Sigmoid colon (tissue), 7 donors: Measurements from ENCODE around the gene ABCG8. TPM values are rescaled to one million over a fixed set of nuclear protein-coding genes. Genes with fewer than 3 reads are reported as not detected.

ENCODE experiments used
- DNase-seq: peaks from one replicate; pipeline ENCODE4 v3.0.0-alpha.2; 2019
- H3K27ac ChIP-seq, 4 donors: fragments of 200-600 bp; sonication (generic); one replicate each; pipeline ENCODE4 v1.5.1; 2016 to 2019; ENCODE audit warnings: mild to moderate bottlenecking in 1 of 4
- H3K27me3 ChIP-seq, 3 donors: fragments of 200-600 bp; sonication (generic); one replicate each; pipeline ENCODE4 v1.5.1; 2019; ENCODE audit warnings: mild to moderate bottlenecking in 1 of 3
- H3K36me3 ChIP-seq, 4 donors: fragments of 200-600 bp; sonication (generic); one replicate each; pipeline ENCODE4 v1.5.1; 2016 to 2019
- H3K4me1 ChIP-seq, 4 donors: fragments of 200-600 bp; sonication (generic); one replicate each; pipeline ENCODE4 v1.5.1; 2017 to 2019
- H3K4me3 ChIP-seq, 4 donors: fragments of 200-600 bp; sonication (generic); one replicate each; pipeline ENCODE4 v1.5.1; 2017 to 2019; ENCODE audit warnings: mild to moderate bottlenecking in 2 of 4, moderate library complexity in 1 of 4
- H3K9me3 ChIP-seq, 4 donors: fragments of 200-600 bp in 3 of 4; sonication (generic) in 3 of 4; one replicate each; pipeline versions ENCODE4 v1.5.1 to v1.6.1; 2013 to 2019
- CTCF ChIP-seq, 4 experiments: fragments of 450-650 bp in 3 of 4; fragments of 200-600 bp in 1 of 4; IDR thresholded peaks; one replicate each; pipeline ENCODE4 v1.5.1; 2016 to 2019; ENCODE audit warnings: antibody characterized with exemption in 4 of 4, mild to moderate bottlenecking in 3 of 4, moderate library complexity in 2 of 4
- EP300 ChIP-seq, 4 donors: sonication (generic); formaldehyde crosslinking; IDR thresholded peaks; one replicate each; pipeline ENCODE4 v1.6.1; 2017; ENCODE audit warnings: antibody characterized with exemption in 4 of 4
- POLR2A ChIP-seq, 2 donors: fragments of 450-650 bp; IDR thresholded peaks; one replicate each; pipeline ENCODE4 v1.6.1; 2016; ENCODE audit warnings: antibody characterized with exemption in 2 of 2, mild to moderate bottlenecking in 2 of 2, moderate library complexity in 2 of 2
- POLR2AphosphoS5 ChIP-seq, 4 donors: sonication (generic); formaldehyde crosslinking; IDR thresholded peaks; one replicate each; pipeline ENCODE4 v1.6.1; 2017; ENCODE audit warnings: antibody characterized with exemption in 4 of 4
- WGBS, 2 donors: extraction: QIAGEN DNeasy Blood & Tissue Kit; methylation state at CpG; one replicate each; pipeline ENCODE4 v1.1.7; 2013; 5-methylcytosine and 5-hydroxymethylcytosine counted together
- intact Hi-C: fragments of 100-400 bp; cut with DNase I; formaldehyde crosslinking; loops from one replicate; pipeline ENCODE4 v1.15.1; 2023
- polyA plus RNA-seq, 3 donors: library from polyadenylated mRNA; stranded (reverse); fragments of 200-250 nt; gene quantifications; one replicate each; pipeline ENCODE4 v1.2.3, GENCODE V29; 2013
- total RNA-seq, 4 donors: library from RNA; depleted of rRNA; stranded (reverse); fragments of >200 nt; gene quantifications; one replicate each; pipeline ENCODE4 v1.1.0, GENCODE V29; 2016
- donor health status: healthy with polysubstance abuse.
- donor health status: Bipolar disorder and iron deficiency.
- donor health status: healthy.

ABCG8 gene
- total and polyA plus RNA-seq, 7 donors, result under 0.01 to 0.16 TPM; not detected in 5

- Histone ChIP-seq H3K4me3 (no peak overlapping the region), H3K36me3 (peaks cover 0 to 49% (median 4%) of the 10 kb centered on the region in 4 donors), H3K27ac (no peak overlapping the region), H3K27me3 (no peaks in the 10 kb centered on the region), H3K4me1 (no peaks in the 10 kb centered on the region), H3K9me3 (no peaks in the 10 kb centered on the region)
- 56 to 83% methylated on average over 1 of the region's 1 CpG for WGBS, 2 donors
- no peak for TF ChIP-seq EP300 (IDR thresholded peaks at IDR 0.05)
- no peak for DNase-seq
- intact Hi-C loops, result no loop called here
These were observed 42.6 kb upstream of the ABCG8 start for GRCh38 chr2:43796206-43796605.

GRCh38 chr2:43798300-43798699, 40.5 kb upstream of the ABCG8 start:
- DNase-seq, result no peak
- H3K4me3 ChIP-seq, result no peak overlapping the region
- no peaks in the 10 kb centered on the region for H3K9me3 ChIP-seq
- H3K27ac ChIP-seq, result no peak overlapping the region
- H3K4me1 ChIP-seq, result no peaks in the 10 kb centered on the region
- intact Hi-C loops, result no loop called here
- no peaks in the 10 kb centered on the region for H3K27me3 ChIP-seq
- TF ChIP-seq CTCF (IDR thresholded peaks at IDR 0.05) (no peak), POLR2A (IDR thresholded peaks at IDR 0.05) (no peak), EP300 (IDR thresholded peaks at IDR 0.05) (no peak), POLR2AphosphoS5 (IDR thresholded peaks at IDR 0.05) (no peak)
- WGBS, 2 donors, result 59 to 85% methylated on average over 4 of the region's 4 CpGs
- H3K36me3 ChIP-seq, result peaks cover 0 to 51% (median 6%) of the 10 kb centered on the region in 4 donors

- DNase-seq, result no peak
- H3K36me3 ChIP-seq, result peaks cover 0 to 54% (median 6%) of the 10 kb centered on the region in 4 donors
- H3K27me3 ChIP-seq, result no peaks in the 10 kb centered on the region
- H3K27ac ChIP-seq, result no peak overlapping the region
- intact Hi-C loops, result no loop called here
- TF ChIP-seq EP300 (IDR thresholded peaks at IDR 0.05) (no peak), POLR2A (IDR thresholded peaks at IDR 0.05) (no peak), POLR2AphosphoS5 (IDR thresholded peaks at IDR 0.05) (no peak), CTCF (IDR thresholded peaks at IDR 0.05) (no peak)
- H3K9me3 ChIP-seq, result no peaks in the 10 kb centered on the region
- H3K4me3 ChIP-seq, result no peak overlapping the region
- no peaks in the 10 kb centered on the region for H3K4me1 ChIP-seq
These were observed 37.9 kb upstream of the ABCG8 start for GRCh38 chr2:43800894-43801293.

- WGBS, 2 donors, result 63 to 93% methylated on average over 2 of the region's 2 CpGs
- H3K4me1 ChIP-seq, result no peaks in the 10 kb centered on the region
- H3K27ac ChIP-seq, result no peak overlapping the region
- no peaks in the 10 kb centered on the region for H3K27me3 ChIP-seq
- no peak overlapping the region for H3K4me3 ChIP-seq
- DNase-seq, result no peak
- TF ChIP-seq CTCF (IDR thresholded peaks at IDR 0.05) (no peak), POLR2AphosphoS5 (IDR thresholded peaks at IDR 0.05) (no peak), EP300 (IDR thresholded peaks at IDR 0.05) (no peak), POLR2A (IDR thresholded peaks at IDR 0.05) (no peak)
- intact Hi-C loops, result no loop called here
- H3K9me3 ChIP-seq, result no peaks in the 10 kb centered on the region
- peaks cover 0 to 54% (median 3%) of the 10 kb centered on the region in 4 donors for H3K36me3 ChIP-seq
These were observed 36.6 kb upstream of the ABCG8 start for GRCh38 chr2:43802135-43802534.

GRCh38 chr2:43803113-43803512, 35.7 kb upstream of the ABCG8 start:
- intact Hi-C loops, result no loop called here
- peaks cover 0 to 58% (median 2%) of the 10 kb centered on the region in 4 donors for H3K36me3 ChIP-seq
- no peak for TF ChIP-seq POLR2A (IDR thresholded peaks at IDR 0.05)
- TF ChIP-seq POLR2AphosphoS5 (IDR thresholded peaks at IDR 0.05), result no peak
- TF ChIP-seq EP300 (IDR thresholded peaks at IDR 0.05), result no peak
- no peak for TF ChIP-seq CTCF (IDR thresholded peaks at IDR 0.05)
- no peaks in the 10 kb centered on the region for H3K9me3 ChIP-seq
- no peaks in the 10 kb centered on the region for H3K4me1 ChIP-seq
- DNase-seq, result no peak
- H3K4me3 ChIP-seq, result no peak overlapping the region
- H3K27ac ChIP-seq, result no peak overlapping the region
- H3K27me3 ChIP-seq, result no peaks in the 10 kb centered on the region
- WGBS, 2 donors, result 41 to 81% methylated on average over 1 of the region's 1 CpG
